ENCODE measurements around the gene LMOD3. TPM values are rescaled to one million over a fixed set of nuclear protein-coding genes. Genes with fewer than 3 reads are reported as not detected.
A peak's percentile ranks its signal among the peaks of the same experiment; 100 is the strongest.

LMOD3 gene
- total RNA-seq, 4 donors from 2014 or later = 0.21 TPM; not detected in 3

DNA sequence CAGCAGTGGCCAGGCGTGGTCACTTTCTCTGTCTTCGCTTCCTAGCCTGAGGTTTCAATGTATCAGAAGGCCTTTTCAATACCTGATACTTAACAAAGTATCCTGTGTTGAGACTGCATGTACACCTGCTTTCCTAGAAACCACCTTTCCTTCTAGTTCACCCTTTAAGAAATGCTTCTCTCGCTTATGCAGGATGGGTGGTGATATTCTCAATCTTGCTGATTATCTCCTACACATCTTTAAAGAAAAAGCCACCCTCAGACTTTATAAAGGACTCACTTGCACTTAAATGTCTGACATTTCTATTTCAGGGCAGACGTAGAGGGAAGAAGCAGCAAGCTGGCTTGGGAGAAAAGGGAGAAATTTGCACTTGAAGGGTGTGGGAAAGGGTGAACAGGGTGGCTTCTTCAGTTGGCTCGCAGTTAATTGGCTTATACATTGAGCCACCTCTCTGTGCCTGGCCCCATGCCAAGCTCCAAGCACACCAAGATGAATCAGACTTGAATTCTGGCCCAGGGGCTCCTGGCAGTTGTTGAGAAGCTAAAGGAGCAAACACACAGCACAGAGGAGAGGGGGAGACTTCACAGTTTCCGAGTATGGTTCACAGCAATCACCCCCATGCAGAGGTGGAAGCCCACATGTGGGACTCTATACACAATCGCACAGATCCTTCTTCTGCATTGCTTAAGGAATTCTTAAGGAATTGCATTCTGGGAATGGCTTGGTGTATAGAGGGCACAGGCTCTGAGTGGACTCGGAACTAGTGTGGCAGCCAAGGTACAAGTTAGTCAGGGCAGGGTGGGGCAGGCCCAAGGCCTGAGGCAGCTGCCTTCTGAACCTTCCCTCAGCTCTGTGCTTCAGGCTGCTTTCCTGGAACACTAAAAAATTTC is 36.3 kb downstream of the LMOD3 start:
- 4 to 10% methylated on average over 8 of the region's 8 CpGs for WGBS, 2 donors
- H3K4me1 ChIP-seq = peaks cover 42 to 78% of the 10 kb centered on the region in 2 donors
- H3K36me3 ChIP-seq = no peaks in the 10 kb centered on the region
- intact Hi-C loops (cut with DNase I) = no loop called here
- no peaks in the 10 kb centered on the region for H3K9me3 ChIP-seq
- peak; percentile 80 to 83 for DNase-seq
- H3K4me3 ChIP-seq (replicated peaks in 1 of 3) = peak overlapping the region; percentile 71 to 88 (median 82)
- TF ChIP-seq CTCF (IDR thresholded peaks at IDR 0.05) (no peak), POLR2A (IDR thresholded peaks at IDR 0.05) (peak in 1 of 2 donors; percentile 34)
- H3K27ac ChIP-seq = peak overlapping the region; percentile 80 to 95 (median 94)
- no peaks in the 10 kb centered on the region for H3K27me3 ChIP-seq

DNA sequence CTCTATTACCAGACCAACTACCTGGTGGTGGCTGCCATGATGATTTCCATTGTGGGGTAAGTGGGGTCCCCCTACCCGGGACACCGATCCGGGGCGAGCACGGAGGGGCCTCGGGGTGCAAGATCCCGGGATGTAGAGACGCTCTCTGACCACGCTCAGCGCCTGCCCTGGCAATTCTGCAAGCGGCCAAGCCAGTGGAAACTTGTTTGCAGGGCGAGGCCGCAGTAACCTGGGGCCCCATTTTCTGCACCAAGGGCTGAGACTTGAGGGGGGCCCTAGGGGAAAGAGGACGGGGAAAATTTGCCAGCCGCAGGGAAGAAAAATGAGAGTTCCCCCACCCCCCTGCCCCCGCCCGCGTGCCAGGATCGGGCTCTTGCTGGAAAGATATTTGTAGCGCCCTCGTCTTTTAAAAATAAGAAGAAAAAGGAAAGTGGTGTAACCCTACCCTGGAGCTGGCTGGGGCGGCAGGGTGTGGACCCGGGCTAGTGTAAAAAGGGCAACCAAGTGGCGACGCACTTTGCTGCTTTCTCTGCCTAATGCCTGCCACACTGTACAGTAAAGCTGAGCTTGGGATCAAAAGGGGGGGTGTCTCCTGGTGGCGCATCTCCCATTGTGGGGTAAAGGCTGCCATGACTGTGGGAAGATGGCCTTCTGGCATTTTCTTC is 37.1 kb downstream of the LMOD3 start:
- Histone ChIP-seq H3K27ac (peak overlapping the region; percentile 80 to 95 (median 94)), H3K4me3 (replicated peaks in 1 of 3) (peak overlapping the region; percentile 71 to 88 (median 82)), H3K4me1 (peaks cover 44 to 78% of the 10 kb centered on the region in 2 donors), H3K27me3 (no peaks in the 10 kb centered on the region), H3K36me3 (no peaks in the 10 kb centered on the region), H3K9me3 (no peaks in the 10 kb centered on the region)
- WGBS, 2 donors = 0 to 1% methylated on average over 20 to 22 of the region's 26 CpGs
- DNase-seq = peak; percentile 21 to 34
- intact Hi-C loops (cut with DNase I) = no loop called here
- TF ChIP-seq CTCF (IDR thresholded peaks at IDR 0.05) (no peak), POLR2A (IDR thresholded peaks at IDR 0.05) (no peak)

DNA sequence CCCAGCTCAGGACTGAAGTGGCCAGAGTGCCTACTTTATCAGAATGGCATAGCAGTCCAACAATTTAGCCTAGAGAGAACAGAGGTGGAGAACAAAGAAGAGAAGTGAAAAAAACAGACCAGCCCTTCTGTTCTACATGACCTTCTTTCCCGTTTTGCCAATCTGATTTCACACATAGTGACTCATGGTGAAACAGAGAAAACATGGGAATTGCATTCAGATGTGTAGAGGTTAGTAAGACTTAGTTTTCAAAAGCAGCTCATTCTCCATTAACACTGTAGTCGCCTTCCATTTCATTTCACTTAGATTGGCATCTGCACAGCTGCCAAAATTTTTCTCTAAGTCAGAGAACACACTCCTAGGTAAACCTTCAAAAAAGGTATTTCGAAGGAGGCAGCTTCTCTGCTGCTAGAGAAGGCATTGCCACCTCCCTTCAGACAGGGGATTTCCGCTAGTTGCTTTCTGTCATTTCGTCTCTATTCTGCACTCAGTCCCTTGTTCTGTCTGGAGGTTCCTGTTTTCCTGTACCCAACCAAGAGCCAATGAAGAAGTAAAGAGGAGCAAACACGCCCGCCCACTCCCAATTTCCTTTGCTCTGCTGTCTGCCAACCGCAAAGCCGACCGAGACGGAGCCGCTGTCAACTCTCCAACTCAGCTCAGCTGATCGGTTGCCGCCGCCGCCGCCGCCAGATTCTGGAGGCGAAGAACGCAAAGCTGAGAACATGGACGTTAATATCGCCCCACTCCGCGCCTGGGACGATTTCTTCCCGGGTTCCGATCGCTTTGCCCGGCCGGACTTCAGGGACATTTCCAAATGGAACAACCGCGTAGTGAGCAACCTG is 37.8 kb downstream of the LMOD3 start, which contains the start of gene ARL6IP5:
Gene ARL6IP5 (plus strand): TSS at position 612 of the 842 bp plus-strand sequence. CDS start 111 bp downstream, at position 723.
- intact Hi-C loops (cut with DNase I) = no loop called here
- TF ChIP-seq CTCF (IDR thresholded peaks at IDR 0.05) (no peak), POLR2A (IDR thresholded peaks at IDR 0.05) (peak in 1 of 2 donors; percentile 83)
- Histone ChIP-seq H3K9me3 (no peaks in the 10 kb centered on the region), H3K4me3 (replicated peaks in 1 of 3) (peak within 1 kb of the TSS; percentile 71 to 88 (median 82)), H3K36me3 (no peaks in the 10 kb centered on the region), H3K27ac (peak within 1 kb of the TSS; percentile 80 to 95 (median 94)), H3K4me1 (peaks cover 46 to 70% of the 10 kb centered on the region in 2 donors), H3K27me3 (no peaks in the 10 kb centered on the region)
- peak; percentile 93 to 95 for DNase-seq
- 1 to 2% methylated on average over 19 to 20 of the region's 32 CpGs for WGBS, 2 donors

- peak overlapping the region in 2 of 3 donors; percentile 12 to 55 for H3K27ac ChIP-seq
- peak; percentile 58 to 64 for DNase-seq
Measured at GRCh38 chr3:69082805-69083204, 39.6 kb downstream of the LMOD3 start.

More at GRCh38 chr3:69082805-69083204, 39.6 kb downstream of the LMOD3 start:
- Histone ChIP-seq H3K9me3 (no peaks in the 10 kb centered on the region), H3K4me3 (replicated peaks in 1 of 3) (no peak overlapping the region), H3K36me3 (no peaks in the 10 kb centered on the region), H3K27me3 (no peaks in the 10 kb centered on the region), H3K4me1 (peaks cover 46 to 67% of the 10 kb centered on the region in 2 donors)
- intact Hi-C loops (cut with DNase I) = no loop called here
- no peak for TF ChIP-seq CTCF (IDR thresholded peaks at IDR 0.05)
- TF ChIP-seq POLR2A (IDR thresholded peaks at IDR 0.05) = no peak
